ENCODE measurements around the gene EIF4E3. TPM values are rescaled to one million over a fixed set of nuclear protein-coding genes. Genes with fewer than 3 reads are reported as not detected.

EIF4E3 gene
- total RNA-seq, 2 experiments from 2014 or later: 48.2 to 50.4 TPM

- Histone ChIP-seq H3K4me1 (ENCODE audit: insufficient read depth, low read length) (no peaks in the 10 kb centered on the region), H3K9me3 (ENCODE audit: control insufficient read depth in 1 of 2, insufficient read depth in 1 of 2, low read length in 2 of 2) (no peaks in the 10 kb centered on the region), H3K27me3 (ENCODE audit: control insufficient read depth in 1 of 2, insufficient read depth in 2 of 2, low read length in 2 of 2) (no peaks in the 10 kb centered on the region), H3K27ac (ENCODE audit: low read depth in 1 of 2, low read length in 2 of 2) (no peak overlapping the region), H3K4me3 (ENCODE audit: low read length) (no peak overlapping the region), H3K36me3 (ENCODE audit: insufficient read depth, low read length) (peaks cover 4% of the 10 kb centered on the region)
- Mint-ChIP-seq H3K27me3 (no peaks in the 10 kb centered on the region), H3K9me3 (no peaks in the 10 kb centered on the region), H3K4me3 (no peak overlapping the region), H3K27ac (no peak overlapping the region), H3K36me3 (ENCODE audit: low read depth) (peaks cover 4% of the 10 kb centered on the region), H3K4me1 (ENCODE audit: low read depth) (peaks cover 17% of the 10 kb centered on the region)
- ChIA-PET CTCF (interaction anchor here (0.6 to 0.7 kb wide), 2 partner anchors 1116 to 1585 kb away, joined by 3 read pairs; no protein-coding TSS in a partner anchor), POLR2A (no interaction called here)
- intact Hi-C loops (cut with DNase I, micrococcal nuclease): no loop called here
- ATAC-seq (ENCODE audit: poor library complexity): no peak
- TF ChIP-seq CTCF (IDR thresholded peaks at IDR 0.05): no peak
- DNase-seq: no peak
These were observed 70.1 kb downstream of the EIF4E3 start for GRCh38 chr3:71655061-71655460.

- no peak overlapping the region for H3K4me3 ChIP-seq (ENCODE audit: low read length)
- ChIA-PET CTCF (no interaction called here), POLR2A (no interaction called here)
- no peaks in the 10 kb centered on the region for H3K36me3 Mint-ChIP-seq (ENCODE audit: low read depth)
- H3K9me3 Mint-ChIP-seq: no peaks in the 10 kb centered on the region
- no peak overlapping the region for H3K27ac Mint-ChIP-seq
- H3K27me3 Mint-ChIP-seq: no peaks in the 10 kb centered on the region
- ATAC-seq (ENCODE audit: poor library complexity): no peak
- no peaks in the 10 kb centered on the region for H3K4me1 ChIP-seq (ENCODE audit: insufficient read depth, low read length)
- no peak overlapping the region for H3K4me3 Mint-ChIP-seq
- no peaks in the 10 kb centered on the region for H3K9me3 ChIP-seq (ENCODE audit: control insufficient read depth in 1 of 2, insufficient read depth in 1 of 2, low read length in 2 of 2)
- H3K27ac ChIP-seq (ENCODE audit: low read depth in 1 of 2, low read length in 2 of 2): no peak overlapping the region
- no peaks in the 10 kb centered on the region for H3K36me3 ChIP-seq (ENCODE audit: insufficient read depth, low read length)
- peaks cover 6% of the 10 kb centered on the region for H3K4me1 Mint-ChIP-seq (ENCODE audit: low read depth)
- H3K27me3 ChIP-seq (ENCODE audit: control insufficient read depth in 1 of 2, insufficient read depth in 2 of 2, low read length in 2 of 2): no peaks in the 10 kb centered on the region
- no peak for DNase-seq
- intact Hi-C loops (cut with DNase I, micrococcal nuclease): loop anchor here (2.0 to 5.0 kb wide), 3 partner anchors 1103 to 1589 kb away; no protein-coding TSS in a partner anchor
- TF ChIP-seq CTCF (IDR thresholded peaks at IDR 0.05): no peak
These were observed 71.8 kb downstream of the EIF4E3 start for GRCh38 chr3:71653414-71653807.

GRCh38 chr3:71652781-71653413, 72.3 kb downstream of the EIF4E3 start:
- CTCF ChIA-PET: no interaction called here
- intact Hi-C loops (cut with DNase I, micrococcal nuclease): loop anchor here (2.0 to 5.0 kb wide), 3 partner anchors 1102 to 1588 kb away; no protein-coding TSS in a partner anchor
- Histone ChIP-seq H3K36me3 (ENCODE audit: insufficient read depth, low read length) (no peaks in the 10 kb centered on the region), H3K4me1 (ENCODE audit: insufficient read depth, low read length) (no peaks in the 10 kb centered on the region), H3K9me3 (ENCODE audit: control insufficient read depth in 1 of 2, insufficient read depth in 1 of 2, low read length in 2 of 2) (no peaks in the 10 kb centered on the region), H3K27me3 (ENCODE audit: control insufficient read depth in 1 of 2, insufficient read depth in 2 of 2, low read length in 2 of 2) (no peaks in the 10 kb centered on the region), H3K27ac (ENCODE audit: low read depth in 1 of 2, low read length in 2 of 2) (no peak overlapping the region), H3K4me3 (ENCODE audit: low read length) (no peak overlapping the region)
- DNase-seq (peak in 4 of 14 experiments; percentile 20 to 57 (median 38)), ATAC-seq (ENCODE audit: poor library complexity) (no peak)
- Mint-ChIP-seq H3K27me3 (no peaks in the 10 kb centered on the region), H3K9me3 (no peaks in the 10 kb centered on the region), H3K36me3 (ENCODE audit: low read depth) (no peaks in the 10 kb centered on the region), H3K27ac (no peak overlapping the region), H3K4me3 (no peak overlapping the region), H3K4me1 (ENCODE audit: low read depth) (peaks cover 6% of the 10 kb centered on the region)
- TF ChIP-seq CTCF (IDR thresholded peaks at IDR 0.05): peak; percentile 36
- POLR2A ChIA-PET: no interaction called here

Data from CD4-positive, alpha-beta T cell (primary cell).